NCI-H526 treated with DMSO at 0.1 percent for 48 hours (cell line): ENCODE data around the gene NACA2.
A peak's percentile ranks its signal among the peaks of the same experiment; 100 is the strongest.
"Not testable (repeated sequence)": the region's sequence is repeated elsewhere in the genome, so short reads cannot be mapped to it uniquely, and the experiment has no call there.

ENCODE experiments used
- DNase-seq: peaks from one replicate; lab custom pipeline; 2025; lab: John Stamatoyannopoulos, UW

NACA2 gene

GRCh38 chr17:61591018-61591417 is at the start of gene NACA2:
NACA2 (minus strand) TSS chr17:61591219; CDS start chr17:61591180, 39 bp downstream.
- no peak for DNase-seq

DNA sequence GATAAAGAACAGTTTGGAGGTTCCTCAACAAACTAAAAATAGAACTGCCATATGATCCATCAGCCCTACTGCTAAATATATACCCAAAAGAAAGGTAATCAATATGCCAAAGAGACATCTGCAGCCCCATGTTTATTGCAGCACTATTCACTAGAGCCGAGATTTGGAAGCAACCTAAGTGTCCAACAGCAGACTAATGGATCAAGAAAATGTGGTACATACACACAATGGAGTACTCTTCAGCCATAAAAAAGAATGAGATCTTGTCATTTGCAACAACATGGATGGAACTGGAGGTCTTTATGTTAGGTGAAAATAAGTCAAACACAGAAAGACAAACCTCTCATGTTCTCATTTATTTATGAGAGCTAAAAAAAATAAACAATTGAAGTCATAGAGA is 48.8 kb upstream of the NACA2 start:
- DNase-seq = no peak

GRCh38 chr17:61638087-61638486 is 47.1 kb upstream of the NACA2 start:
- DNase-seq = no peak

DNA sequence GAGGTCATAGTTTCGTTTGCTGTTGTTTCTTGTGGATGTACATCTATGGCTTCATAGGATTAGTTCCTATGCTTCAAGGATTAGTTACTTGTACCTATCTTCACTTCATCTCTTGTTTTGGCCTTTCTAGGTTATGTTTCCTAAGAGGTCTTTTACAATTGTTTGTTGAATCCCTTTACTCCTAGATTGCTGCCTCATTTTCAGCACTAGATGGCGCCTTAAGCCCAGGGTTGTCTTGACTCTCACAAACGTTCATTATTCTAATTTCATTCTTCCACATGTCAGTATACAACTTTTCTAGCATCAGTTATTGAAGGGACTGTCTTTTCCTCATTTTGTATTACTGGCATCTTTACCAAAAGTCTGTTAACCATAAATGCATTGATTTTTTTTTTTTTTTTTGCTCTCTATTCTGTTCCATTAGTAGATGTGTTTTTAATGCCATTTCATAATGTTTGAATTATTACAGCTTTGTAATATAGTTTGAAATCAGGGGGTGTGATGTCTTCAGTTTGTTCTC is 45.0 kb upstream of the NACA2 start:
- DNase-seq = peak; percentile 11

DNA sequence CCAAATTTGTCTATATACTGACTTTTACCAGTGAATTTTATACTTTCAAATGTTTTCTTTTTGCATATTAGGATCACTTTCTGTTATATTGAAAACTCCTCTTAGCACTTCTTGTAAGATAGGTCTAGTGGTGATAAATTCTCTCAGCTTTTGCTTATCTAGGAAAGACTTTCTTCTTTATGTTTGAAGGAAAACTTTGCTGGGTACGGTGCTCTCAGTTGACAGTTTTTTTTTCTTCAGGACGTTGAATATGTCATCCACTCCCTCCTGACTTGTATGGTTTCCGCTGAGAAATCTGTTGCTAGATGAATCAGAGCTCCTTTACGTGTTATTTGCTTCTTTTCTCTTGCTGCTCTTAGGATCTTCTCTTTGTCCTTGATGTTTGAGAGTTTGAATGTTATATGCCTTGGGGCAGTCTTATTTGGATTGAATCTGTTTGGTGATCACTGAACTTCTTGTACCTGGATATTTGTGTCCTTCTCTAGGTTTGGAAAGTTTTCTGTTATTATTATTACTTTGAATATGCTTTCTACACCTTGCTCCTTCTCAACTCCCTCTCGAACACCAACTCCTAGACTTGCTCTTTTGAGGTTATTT is 44.0 kb upstream of the NACA2 start:
- DNase-seq = no peak

GRCh38 chr17:61634011-61634539 is 43.1 kb upstream of the NACA2 start:
- no peak for DNase-seq

DNA sequence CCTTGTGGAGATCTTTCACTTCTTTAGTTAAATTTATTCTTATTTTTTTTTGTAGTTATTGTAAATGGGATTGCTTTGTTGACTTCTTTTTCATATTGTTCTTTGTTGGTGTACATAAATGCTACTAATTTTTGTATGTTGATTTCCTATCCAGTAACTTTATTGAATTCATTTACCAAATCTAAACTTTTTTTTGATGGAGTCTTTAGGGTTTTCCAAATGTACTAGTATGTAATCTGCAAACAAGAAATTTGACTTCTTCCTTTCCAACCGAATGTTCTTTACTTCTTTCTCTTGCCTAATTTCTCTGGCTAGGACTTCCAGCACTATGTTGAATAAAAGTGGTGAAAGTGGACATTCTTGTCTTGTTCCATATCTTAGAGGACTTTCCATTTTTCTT is 41.8 kb upstream of the NACA2 start:
- no peak for DNase-seq

- DNase-seq = no peak
Observed at GRCh38 chr17:61631800-61632199, 40.8 kb upstream of the NACA2 start.

GRCh38 chr17:61628158-61628557 is 37.1 kb upstream of the NACA2 start:
- DNase-seq = not testable (repeated sequence)

DNA sequence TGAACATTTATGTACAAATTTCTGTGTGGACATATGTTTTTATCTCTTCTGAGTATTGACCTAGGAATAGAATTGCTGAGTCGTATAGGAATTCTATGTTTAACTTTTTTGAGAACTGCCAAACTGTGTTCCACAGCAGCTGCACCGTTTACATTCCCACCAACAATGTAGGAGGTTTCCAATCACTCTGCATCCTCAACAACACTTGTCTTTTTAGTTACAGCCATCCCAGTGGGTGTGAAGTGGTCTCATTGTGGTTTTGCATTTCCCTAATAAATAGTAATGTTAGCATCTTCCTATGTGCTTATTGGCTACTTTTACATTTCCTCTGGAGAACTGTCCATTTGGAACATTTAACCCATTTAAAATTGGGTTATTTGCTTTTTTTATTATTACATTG is 36.6 kb upstream of the NACA2 start:
- no peak for DNase-seq

DNA sequence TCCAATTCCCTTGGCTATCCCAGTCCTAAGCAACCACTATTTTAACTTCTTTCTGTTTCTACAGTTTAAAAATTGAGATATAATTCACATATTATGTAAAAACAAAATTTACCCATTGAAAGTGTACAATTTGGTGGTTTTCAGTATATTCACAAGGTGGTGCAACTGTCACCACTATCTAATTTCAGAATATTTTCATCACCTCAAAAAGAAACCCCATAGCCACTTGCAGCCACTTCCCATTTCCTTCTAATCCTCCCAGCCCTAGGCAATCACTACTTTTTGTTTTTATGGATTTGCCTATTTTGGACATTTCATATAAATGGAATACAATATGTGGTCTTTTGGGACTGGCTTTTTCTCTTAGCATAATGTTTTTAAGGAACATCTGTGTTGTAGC is 36.1 kb upstream of the NACA2 start:
- DNase-seq = no peak

- no peak for DNase-seq
Observed at GRCh38 chr17:61625564-61625963, 34.5 kb upstream of the NACA2 start.

- no peak for DNase-seq
Observed at GRCh38 chr17:61624951-61625350, 33.9 kb upstream of the NACA2 start.

DNA sequence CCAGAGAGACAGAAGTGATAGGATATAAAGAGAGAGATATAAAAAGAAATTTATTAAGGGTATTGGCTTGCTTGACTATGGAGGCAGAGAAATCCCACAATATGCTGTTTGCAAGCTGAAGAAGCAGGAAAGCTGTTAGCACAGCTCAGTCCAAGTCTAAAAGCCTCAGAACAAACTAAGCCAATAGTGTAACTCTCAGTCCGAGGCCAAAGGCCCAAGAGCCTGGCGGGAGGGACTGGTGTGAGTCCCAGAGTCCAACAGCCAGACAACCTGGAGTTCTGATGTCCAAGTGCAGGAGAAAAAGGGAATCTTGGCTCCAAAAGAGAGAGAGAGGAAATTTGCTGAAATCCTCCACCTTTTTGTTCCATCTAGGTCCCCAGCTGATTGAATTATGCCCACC is 30.3 kb upstream of the NACA2 start:
- DNase-seq = no peak

GRCh38 chr17:61619953-61620352 is 28.9 kb upstream of the NACA2 start:
- DNase-seq = no peak

GRCh38 chr17:61619493-61619892 is 28.5 kb upstream of the NACA2 start:
- no peak for DNase-seq

GRCh38 chr17:61618950-61619349 is 27.9 kb upstream of the NACA2 start:
- DNase-seq = no peak

- no peak for DNase-seq
Observed at GRCh38 chr17:61617330-61617729, 26.3 kb upstream of the NACA2 start.

GRCh38 chr17:61616783-61617182 is 25.8 kb upstream of the NACA2 start:
- no peak for DNase-seq

DNA sequence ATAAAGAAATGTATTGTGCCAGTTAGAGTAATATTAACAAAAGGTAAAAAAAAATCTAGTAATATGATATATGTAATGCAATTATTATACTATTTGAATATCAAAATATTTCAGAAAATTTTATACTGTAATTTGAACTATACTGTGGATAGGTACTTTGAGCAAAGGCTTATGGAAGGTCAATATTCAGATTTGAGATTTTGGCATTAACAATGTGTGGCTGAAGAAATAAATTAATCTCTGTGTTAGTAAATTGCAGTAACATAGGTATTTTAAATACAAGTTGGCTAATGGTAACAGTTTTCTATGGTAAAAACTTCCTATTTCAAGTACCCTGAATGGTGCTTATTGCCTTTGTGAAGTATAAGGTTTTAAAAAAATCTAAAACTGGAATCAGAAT is 23.2 kb upstream of the NACA2 start:
- no peak for DNase-seq

DNA sequence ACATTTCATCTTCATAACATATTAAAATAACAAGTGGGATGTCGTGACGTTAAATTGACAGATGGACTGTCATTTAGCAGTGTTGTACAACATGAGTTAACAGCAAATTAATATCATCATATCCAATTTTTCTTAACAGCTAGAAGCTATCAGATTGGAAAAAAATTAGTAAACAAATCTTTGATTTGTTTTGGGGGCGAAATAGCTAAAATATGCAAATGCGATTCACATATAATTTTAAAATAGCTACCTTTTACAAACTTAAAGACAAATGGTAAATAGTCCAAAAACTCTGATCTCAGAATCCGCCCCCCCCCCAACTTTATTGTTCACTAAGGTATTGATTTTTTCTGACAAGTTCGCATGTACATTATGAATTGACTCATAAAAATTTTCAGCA is 20.3 kb upstream of the NACA2 start:
- DNase-seq = no peak

GRCh38 chr17:61605692-61606091 is 14.7 kb upstream of the NACA2 start:
- no peak for DNase-seq

GRCh38 chr17:61601297-61601696 is 10.3 kb upstream of the NACA2 start:
- no peak for DNase-seq

GRCh38 chr17:61600621-61601020 is 9.6 kb upstream of the NACA2 start:
- DNase-seq = no peak
